ENCODE results near the gene PTPRT. TPM values are rescaled to one million over a fixed set of nuclear protein-coding genes. Genes with fewer than 3 reads are reported as not detected.

Gene PTPRT
- total and polyA plus RNA-seq, 10 of the 15 experiments (the other 5 are each of a cell fraction or from before 2014, with no cell fraction given), result not detected

DNA sequence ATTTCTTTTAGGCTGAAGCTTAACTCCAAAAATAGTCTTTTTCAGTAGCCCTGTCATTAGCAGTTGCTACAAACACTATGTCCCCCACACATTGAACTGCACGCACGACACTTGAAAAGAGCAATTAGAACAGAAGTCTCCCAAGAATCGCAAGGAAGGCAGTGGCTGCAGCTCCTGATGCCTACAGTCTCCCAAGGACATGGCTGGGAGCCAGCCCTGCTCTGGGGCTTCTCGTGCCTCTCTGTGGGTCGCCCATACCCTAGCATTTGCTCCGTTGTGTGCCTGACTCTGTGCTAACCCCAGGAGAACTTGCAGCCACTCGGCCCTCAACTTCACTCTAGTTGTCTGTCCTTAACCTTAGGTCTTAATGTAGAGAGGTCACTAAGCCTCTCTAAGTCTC, 454.2 kb downstream of the PTPRT start:
- intact Hi-C loops (cut with micrococcal nuclease; ENCODE audit: unreplicated experiment), result no loop called here
- Histone ChIP-seq H3K4me3 (no peak overlapping the region), H3K9me3 (replicated peaks; ENCODE audit: control insufficient read depth, insufficient read depth, low read length) (no peaks in the 10 kb centered on the region)

DNA sequence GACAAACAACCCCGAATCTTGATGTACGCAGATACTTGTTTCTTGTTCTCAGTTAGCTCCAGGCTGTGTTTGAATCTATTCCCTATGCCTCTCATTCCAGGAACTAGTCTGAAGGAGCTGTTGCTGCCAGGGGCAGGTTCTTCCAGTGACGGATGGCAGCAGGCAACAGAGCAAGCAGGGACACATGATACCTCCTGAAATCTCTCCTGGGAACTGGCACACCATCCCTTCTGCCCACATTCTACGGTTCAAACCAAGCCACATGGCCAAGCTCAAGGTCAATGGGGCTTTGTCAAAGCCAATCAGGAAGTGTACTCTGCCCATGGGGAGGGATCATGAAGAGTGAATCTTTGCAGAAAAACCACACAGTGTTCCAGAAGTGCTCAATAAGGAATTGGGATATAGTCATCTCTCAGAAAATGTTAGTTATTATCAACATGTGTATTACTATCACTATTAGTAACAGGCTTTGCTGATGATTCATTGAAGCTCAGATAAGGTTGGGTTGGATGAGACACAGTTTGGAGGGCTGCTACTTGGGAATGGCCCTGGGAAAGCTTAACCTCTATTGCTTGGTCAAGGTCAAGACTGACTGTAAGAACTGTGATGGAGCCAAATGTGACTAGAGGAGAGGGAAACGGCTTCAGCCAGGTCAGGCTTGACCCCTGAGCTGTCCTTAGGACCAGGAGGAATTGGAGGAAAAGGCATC, 454.9 kb downstream of the PTPRT start:
- ChIA-PET SMC1A (ENCODE audit: uncharacterized antibody, unreplicated experiment) (no interaction called here), RAD21 (ENCODE audit: unreplicated experiment) (no interaction called here), CTCF (no interaction called here), POLR2A (no interaction called here)
- Histone ChIP-seq H3K9me3 (replicated peaks; ENCODE audit: control insufficient read depth, insufficient read depth, low read length) (no peaks in the 10 kb centered on the region), H3K4me1 (ENCODE audit: control insufficient read depth, insufficient read depth, low read length) (no peaks in the 10 kb centered on the region), H3K4me2 (ENCODE audit: control insufficient read depth, insufficient read depth) (no peak overlapping the region), H3K36me3 (ENCODE audit: control insufficient read depth in 2 of 2, insufficient read depth in 2 of 2, low read length in 1 of 2) (no peaks in the 10 kb centered on the region), H3K79me2 (ENCODE audit: control insufficient read depth, insufficient read depth, low read length) (no peaks in the 10 kb centered on the region), H3K27me3 (replicated peaks in 1 of 2; ENCODE audit: control insufficient read depth in 2 of 2, insufficient read depth in 2 of 2, low read length in 1 of 2) (no peaks in the 10 kb centered on the region), H3K4me3 (no peak overlapping the region), H3K27ac (ENCODE audit: control insufficient read depth, insufficient read depth) (no peak overlapping the region), H4K20me1 (ENCODE audit: control insufficient read depth, insufficient read depth) (no peaks in the 10 kb centered on the region; the same call in 1 of the 2 replicates), H2AFZ (ENCODE audit: control insufficient read depth, low read depth, low read length) (no peak overlapping the region), H3K9ac (ENCODE audit: control insufficient read depth, insufficient read depth, low read length) (no peak overlapping the region)
- TF ChIP-seq FOXM1 (IDR thresholded peaks at IDR 0.05; ENCODE audit: low read depth, low read length), result no peak
- TF ChIP-seq, protein P1, sequence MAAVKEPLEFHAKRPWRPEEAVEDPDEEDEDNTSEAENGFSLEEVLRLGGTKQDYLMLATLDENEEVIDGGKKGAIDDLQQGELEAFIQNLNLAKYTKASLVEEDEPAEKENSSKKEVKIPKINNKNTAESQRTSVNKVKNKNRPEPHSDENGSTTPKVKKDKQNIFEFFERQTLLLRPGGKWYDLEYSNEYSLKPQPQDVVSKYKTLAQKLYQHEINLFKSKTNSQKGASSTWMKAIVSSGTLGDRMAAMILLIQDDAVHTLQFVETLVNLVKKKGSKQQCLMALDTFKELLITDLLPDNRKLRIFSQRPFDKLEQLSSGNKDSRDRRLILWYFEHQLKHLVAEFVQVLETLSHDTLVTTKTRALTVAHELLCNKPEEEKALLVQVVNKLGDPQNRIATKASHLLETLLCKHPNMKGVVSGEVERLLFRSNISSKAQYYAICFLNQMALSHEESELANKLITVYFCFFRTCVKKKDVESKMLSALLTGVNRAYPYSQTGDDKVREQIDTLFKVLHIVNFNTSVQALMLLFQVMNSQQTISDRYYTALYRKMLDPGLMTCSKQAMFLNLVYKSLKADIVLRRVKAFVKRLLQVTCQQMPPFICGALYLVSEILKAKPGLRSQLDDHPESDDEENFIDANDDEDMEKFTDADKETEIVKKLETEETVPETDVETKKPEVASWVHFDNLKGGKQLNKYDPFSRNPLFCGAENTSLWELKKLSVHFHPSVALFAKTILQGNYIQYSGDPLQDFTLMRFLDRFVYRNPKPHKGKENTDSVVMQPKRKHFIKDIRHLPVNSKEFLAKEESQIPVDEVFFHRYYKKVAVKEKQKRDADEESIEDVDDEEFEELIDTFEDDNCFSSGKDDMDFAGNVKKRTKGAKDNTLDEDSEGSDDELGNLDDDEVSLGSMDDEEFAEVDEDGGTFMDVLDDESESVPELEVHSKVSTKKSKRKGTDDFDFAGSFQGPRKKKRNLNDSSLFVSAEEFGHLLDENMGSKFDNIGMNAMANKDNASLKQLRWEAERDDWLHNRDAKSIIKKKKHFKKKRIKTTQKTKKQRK (IDR thresholded peaks at IDR 0.05; ENCODE audit: low read depth, low read length), result no peak
- TF ChIP-seq, protein P2, sequence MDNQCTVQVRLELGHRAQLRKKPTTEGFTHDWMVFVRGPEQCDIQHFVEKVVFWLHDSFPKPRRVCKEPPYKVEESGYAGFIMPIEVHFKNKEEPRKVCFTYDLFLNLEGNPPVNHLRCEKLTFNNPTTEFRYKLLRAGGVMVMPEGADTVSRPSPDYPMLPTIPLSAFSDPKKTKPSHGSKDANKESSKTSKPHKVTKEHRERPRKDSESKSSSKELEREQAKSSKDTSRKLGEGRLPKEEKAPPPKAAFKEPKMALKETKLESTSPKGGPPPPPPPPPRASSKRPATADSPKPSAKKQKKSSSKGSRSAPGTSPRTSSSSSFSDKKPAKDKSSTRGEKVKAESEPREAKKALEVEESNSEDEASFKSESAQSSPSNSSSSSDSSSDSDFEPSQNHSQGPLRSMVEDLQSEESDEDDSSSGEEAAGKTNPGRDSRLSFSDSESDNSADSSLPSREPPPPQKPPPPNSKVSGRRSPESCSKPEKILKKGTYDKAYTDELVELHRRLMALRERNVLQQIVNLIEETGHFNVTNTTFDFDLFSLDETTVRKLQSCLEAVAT (IDR thresholded peaks at IDR 0.05), result no peak
- FAIRE-seq (no peak), ATAC-seq (no peak), DNase-seq (ENCODE audit: low read depth, low spot score) (no peak)
- in situ Hi-C loops (cut with MboI), result no loop called here
- intact Hi-C loops (cut with micrococcal nuclease; ENCODE audit: unreplicated experiment), result no loop called here
- BruUV-seq (replicated peaks), result no TSS peak
- 21% methylated on average over 5 of the region's 5 CpGs for WGBS (ENCODE audit: insufficient coverage, insufficient replicate concordance, low lambda C conversion rate, missing lambda C conversion rate)

More for the DNA sequence above, 454.2 kb downstream of the PTPRT start:
- ChIA-PET CTCF (no interaction called here), RAD21 (ENCODE audit: unreplicated experiment) (no interaction called here), POLR2A (no interaction called here), SMC1A (ENCODE audit: uncharacterized antibody, unreplicated experiment) (no interaction called here)
- Histone ChIP-seq H3K27ac (ENCODE audit: control insufficient read depth, insufficient read depth) (no peak overlapping the region), H3K4me1 (ENCODE audit: control insufficient read depth, insufficient read depth, low read length) (no peaks in the 10 kb centered on the region), H3K36me3 (ENCODE audit: control insufficient read depth in 2 of 2, insufficient read depth in 2 of 2, low read length in 1 of 2) (no peaks in the 10 kb centered on the region), H3K79me2 (ENCODE audit: control insufficient read depth, insufficient read depth, low read length) (no peaks in the 10 kb centered on the region), H2AFZ (ENCODE audit: control insufficient read depth, low read depth, low read length) (no peak overlapping the region), H3K4me2 (ENCODE audit: control insufficient read depth, insufficient read depth) (no peak overlapping the region), H3K27me3 (replicated peaks in 1 of 2; ENCODE audit: control insufficient read depth in 2 of 2, insufficient read depth in 2 of 2, low read length in 1 of 2) (no peaks in the 10 kb centered on the region), H3K9ac (ENCODE audit: control insufficient read depth, insufficient read depth, low read length) (no peak overlapping the region), H4K20me1 (ENCODE audit: control insufficient read depth, insufficient read depth) (no peaks in the 10 kb centered on the region)
- DNase-seq (ENCODE audit: low read depth, low spot score) (no peak), FAIRE-seq (no peak), ATAC-seq (no peak)
- TF ChIP-seq IKZF2 (IDR thresholded peaks at IDR 0.05) (no peak), HDGF (IDR thresholded peaks at IDR 0.05) (no peak), NR2C1 (IDR thresholded peaks at IDR 0.05) (no peak), KAT2A (conservative IDR thresholded peaks at IDR 0.05; ENCODE audit: control insufficient read depth, low read depth, low read length) (no peak)
- WGBS (ENCODE audit: insufficient coverage, insufficient replicate concordance, low lambda C conversion rate, missing lambda C conversion rate), result 35% methylated on average over 7 of the region's 7 CpGs
- BruUV-seq (replicated peaks), result no TSS peak
- in situ Hi-C loops (cut with MboI), result no loop called here
